Stimulated activated CD8-positive, alpha-beta memory T cell treated with anti-CD3 and anti-CD28 coated beads, Interleukin-15, amount 100 ng/mL, for 4 hours (primary cell): ENCODE measurements around the gene CYGB.
"Not testable (repeated sequence)": the region's sequence is repeated elsewhere in the genome, so short reads cannot be mapped to it uniquely, and the experiment has no call there.

Experiments used
- DNase-seq, 2 donors: peaks; one replicate each; pipeline ENCODE4 v3.0.0-alpha.2; 2020; ENCODE audit warnings: low read depth in 2 of 2

Gene CYGB

DNA sequence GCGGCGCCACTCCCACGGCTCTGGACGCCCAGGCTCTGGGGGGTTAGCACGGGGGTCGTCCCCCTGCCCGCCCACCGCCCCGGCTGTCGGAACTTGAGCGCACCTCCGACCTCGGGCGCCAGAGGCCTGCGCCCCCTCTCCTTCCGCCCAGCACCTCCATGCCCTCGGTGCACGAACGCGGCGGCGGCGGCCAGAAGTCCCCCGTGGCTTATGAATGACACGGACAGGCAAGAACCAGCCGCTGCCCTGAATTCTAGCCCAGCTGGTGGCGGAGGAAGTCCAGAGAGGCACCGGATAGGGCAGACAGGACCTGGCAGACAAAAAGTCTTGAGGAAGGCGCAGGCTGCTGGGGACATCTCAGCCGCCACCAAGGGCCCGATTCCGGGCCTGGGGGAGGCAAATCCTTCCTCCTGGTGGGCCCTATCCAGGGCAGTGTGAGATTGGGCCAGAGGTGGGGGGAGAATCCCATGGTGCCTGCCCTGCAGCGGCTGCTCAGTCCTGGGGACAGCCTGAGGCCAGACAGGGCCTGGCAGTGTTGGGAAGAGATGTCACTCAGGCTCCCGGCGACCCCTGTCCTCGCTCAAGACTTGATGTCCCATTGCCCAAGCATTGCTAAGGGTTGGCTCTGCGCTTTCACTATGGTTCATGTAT lies 897 bp upstream of the CYGB start:
- no peak for DNase-seq

DNA sequence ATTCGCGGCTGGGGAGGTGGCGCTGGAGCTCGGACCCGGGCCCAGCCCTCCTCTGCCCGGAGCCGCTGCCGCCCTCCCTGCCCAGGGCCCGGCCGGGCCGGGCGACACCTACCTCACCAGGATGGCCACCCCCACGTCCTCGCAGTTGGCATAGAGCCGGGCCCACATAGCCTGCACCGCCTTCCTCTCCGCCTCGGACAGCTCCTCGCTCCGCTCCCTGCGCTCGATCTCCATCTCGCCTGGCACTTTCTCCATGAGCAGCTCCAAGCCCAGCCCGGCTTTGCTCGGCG lies 276 bp downstream of the CYGB start:
- DNase-seq, result no peak

DNA sequence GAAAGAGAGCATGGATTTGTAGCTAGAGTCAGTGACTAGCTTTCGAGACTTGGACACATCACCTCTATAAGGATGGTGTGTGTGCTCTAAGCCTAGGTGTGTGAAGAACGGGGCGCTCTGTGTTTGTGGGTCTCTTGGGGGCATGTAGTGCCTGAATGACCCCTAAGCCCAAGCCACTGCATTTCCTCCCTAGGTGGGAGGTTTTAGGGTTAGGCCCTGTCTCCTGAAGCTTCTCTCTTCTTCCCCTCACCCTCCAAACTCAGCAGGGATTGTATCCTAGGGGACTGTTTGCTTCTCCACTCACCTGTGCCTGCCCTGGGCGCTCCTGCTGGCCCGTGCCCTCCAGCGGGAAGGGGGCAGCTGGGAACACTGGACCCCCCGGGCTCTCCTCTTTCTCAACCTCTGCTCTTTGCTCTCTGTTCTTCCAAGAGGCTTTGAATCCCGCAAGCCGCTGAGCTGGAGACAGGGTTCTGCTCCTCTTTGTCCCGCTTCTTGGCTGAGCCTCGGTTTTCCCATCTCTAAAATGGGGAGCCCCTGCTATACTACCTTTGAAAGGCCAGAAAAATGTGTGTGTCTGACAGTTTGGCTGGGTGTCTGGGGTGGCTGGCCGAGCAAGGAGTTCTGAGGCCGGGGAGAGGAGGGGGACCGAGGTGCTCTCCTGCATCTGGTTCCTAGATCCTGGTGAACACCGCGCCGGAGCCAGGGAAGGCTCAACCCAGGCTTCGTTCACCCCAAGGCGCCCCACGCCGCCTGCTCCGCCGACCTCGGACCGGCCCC lies 810 bp downstream of the CYGB start:
- no peak for DNase-seq

DNA sequence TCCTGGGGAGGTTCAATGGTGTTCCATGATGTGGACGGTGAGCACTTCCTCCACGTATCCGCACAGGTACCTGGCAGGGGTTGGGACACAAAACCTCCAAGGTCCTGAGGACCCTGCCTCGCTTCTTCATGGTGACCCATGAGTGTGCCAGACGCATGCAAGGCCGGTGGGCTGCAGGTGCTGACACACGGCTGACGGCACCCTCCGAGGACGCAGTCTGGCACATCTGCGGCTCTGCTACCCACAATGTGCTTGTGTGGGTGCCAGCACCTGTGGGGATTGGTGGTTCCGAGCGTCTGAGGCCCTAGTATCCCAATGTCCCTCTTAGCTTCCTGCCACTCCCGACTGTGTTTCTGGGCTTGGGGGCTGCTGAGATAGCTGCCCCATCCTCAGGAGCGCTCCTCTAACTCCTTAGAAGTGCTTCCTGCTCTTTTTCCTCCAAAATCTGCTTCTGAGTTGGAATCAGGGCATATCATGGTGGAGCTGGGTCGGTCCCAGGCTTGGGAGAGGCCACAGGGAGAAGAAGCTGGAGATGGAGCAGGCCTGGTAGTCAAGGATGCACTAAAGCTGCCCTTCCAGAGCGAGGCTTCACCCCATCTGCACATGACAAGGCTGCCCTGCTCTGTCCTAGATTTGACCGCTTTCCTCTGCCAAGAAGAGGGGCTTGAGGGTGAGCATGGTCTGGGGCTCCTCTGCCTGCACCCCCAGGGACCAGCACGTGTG lies 1.6 kb downstream of the CYGB start:
- DNase-seq, result no peak

DNA sequence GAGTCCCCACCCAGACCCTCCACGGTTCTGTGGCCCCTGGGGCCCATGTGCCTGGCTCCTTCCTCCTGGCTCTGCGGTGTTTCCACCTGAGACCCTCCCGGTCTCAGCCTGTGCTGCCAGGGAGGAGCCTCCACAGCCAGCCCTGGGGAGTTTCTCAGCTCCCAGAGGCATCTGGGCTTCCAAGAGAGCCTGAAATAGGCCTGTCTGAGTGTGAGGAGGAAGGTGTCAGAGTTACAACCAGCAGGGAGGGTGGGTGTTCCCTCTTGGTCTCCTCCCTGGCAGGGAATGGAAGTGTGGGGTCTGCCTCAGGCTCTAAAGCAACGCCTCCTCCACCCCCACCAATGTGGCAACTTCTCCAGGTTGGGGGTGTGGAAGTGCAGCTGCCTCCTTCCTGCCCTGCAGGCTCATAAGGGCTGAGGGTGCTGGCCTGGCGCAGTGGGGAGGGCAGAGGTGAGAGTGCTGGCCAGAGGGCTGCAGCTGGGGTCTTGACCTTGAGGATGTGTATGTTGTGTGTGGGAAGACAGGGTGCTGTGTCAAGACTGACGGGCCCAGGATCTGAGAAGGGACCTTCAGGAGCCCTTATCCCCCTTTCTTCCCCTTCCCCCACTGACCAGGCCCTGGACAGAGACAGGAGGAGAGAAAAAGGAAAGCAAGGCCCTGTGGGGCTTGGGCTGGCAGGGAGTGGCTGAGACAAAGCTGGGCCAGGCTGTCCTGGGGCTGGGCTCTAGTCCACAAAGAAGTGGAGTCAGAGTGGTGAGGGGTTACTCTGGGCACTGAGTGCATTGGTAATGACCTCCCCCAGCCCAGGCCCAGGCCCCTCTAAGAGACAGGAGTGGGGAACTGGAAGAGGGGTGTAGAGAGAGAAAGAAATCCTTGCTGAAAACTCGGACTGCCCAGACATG lies 2.4 kb downstream of the CYGB start:
- DNase-seq, result no peak

DNA sequence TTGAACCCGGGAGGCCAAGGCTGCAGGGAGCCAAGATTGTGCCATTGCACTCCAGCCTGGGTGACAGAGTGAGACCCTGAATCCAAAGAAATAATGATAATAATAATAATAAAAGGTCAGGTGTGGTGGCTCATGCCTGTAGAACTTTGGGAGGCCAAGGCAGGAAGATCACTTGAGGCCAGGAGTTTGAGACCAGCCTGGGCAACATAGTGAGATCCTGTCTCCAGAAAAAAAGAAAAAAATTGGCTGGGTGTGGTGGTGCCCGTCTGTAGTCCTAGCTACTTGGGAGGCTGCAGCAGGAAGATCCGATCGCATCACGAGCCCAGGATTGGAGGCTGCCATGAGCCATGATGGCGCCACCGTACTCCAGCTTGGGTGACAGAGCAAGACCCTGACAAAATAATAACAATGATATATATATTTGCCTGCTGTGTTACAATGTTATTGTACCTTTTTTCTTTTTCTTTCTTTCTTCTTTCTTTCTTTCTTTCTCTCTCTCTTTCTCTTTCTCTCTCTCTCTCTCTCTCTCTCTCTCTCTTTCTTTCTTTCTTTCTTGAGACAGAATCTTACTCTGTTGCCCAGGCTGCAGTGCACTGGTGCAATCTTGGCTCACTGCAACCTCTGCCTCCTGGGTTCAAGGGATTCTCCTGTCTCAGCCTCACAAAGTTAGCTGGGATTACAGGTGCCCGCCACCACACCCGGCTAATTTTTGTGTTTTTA lies 3.7 kb downstream of the CYGB start:
- not testable (repeated sequence) for DNase-seq

DNA sequence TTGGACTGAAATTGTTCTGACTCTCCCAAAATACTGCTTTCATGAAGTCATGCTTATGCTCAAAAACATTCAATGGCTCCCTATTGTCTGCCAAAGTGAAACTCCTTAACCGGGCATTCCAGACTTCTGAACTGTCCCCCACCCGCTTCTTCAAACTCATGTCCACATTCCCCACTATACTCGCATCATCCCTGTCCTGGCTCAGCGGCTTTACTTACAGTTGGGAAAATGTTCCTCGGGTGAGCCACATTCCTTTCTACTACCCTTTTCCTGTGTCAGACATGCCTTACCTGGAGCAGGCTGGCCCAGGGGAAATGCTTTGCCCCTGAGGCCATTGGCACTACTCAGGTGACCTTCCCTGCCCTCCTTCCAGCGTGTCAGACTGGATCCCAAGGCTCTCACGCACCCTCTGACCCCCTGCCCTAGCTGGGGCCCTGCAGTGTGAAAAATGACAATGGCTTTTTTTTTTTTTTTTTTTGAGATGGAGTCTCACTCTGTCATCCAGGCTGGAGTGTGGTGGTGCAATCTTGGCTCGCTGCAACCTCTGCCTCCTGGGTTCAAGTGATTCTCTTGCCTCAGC lies 5.3 kb downstream of the CYGB start:
- DNase-seq, result no peak

DNA sequence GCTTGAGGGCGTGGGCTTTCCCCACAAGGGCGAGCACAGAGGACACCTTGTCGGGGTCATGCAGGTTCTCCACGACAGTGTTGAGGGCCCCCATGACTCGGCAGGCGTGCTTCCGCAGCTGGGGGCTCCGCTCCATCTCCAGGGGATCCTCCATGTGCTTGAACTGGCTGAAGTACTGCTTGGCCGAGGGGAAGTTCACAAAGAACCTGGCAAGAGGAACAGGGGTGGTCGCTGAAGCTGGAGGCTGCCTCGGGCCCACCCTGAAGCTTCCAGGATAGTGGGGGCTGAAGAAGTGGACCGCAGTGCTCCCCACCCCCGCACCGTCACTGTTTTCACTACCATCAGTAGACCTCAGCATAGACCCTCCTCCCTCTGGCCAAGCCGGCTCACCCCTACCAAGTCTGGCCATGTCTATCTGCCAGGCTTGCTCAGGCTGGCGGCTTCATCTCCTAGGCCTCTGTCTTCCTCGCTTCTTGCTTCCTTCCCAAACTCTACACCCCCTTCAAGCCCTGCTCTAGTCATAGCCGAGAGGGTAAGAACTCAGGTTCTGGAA lies 5.9 kb downstream of the CYGB start:
- no peak for DNase-seq

DNA sequence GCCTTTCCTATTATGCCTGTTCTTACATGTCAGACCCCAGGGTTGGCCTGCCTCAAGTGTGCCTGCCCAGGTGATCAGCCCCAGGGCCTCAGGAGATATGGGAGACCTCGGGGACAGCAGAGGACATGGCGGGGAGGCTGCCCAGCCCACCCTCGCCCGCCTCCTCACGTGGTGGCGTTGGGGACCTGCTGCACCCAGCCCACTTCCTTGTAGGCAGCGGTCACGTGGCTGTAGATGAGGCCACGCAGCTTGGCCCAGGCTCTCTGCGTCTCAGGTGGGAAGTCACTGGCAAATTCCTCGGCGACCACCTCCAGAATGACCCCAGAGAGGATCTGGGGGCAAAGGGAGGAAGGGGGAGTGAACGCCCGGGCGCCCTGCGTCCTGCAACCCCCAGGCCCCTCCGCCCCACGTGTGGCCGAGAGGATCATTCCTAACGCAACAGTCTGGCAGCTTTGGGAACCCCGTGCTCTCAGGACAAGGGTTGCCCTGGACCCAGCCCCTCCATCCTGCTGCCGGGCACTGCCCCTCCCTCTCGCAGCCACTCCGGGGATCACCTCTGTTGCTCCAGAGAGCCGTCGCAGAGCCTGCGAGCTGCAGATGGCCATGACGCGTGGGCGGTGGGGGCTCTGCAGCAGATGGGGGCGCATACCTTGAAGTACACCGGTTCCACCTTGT lies 6.6 kb downstream of the CYGB start:
- DNase-seq, result no peak

DNA sequence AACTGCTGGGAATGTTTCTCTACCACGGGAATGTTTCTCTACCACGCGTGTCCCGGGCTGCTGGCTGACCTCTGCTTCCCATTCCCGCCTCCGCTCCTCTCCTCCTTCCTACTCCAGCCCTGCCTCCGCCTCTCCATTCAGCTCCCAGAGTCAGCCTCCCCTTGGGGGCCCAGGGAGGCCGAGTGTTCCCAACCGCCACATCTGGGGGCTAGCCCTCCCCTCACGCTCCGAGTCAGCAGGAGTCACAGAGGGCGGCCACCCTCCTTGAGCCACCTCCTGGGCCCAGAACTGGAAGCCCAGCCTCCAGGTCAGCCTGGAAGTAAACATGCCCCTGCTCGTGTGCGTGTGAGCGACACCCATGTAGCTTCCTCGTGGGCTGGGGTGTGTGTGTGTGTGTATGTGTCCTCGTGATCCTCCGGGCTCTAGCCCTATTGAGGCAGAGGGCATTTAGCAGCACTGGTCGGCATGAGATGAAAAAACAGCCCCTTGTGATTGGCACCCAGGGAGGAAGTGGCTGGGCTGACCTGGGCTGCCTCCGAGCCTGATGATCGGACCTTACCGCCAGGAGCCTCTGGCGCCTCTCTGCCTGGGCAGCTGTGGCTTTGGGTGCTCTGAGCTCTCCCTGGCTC lies 7.3 kb downstream of the CYGB start:
- no peak for DNase-seq

DNA sequence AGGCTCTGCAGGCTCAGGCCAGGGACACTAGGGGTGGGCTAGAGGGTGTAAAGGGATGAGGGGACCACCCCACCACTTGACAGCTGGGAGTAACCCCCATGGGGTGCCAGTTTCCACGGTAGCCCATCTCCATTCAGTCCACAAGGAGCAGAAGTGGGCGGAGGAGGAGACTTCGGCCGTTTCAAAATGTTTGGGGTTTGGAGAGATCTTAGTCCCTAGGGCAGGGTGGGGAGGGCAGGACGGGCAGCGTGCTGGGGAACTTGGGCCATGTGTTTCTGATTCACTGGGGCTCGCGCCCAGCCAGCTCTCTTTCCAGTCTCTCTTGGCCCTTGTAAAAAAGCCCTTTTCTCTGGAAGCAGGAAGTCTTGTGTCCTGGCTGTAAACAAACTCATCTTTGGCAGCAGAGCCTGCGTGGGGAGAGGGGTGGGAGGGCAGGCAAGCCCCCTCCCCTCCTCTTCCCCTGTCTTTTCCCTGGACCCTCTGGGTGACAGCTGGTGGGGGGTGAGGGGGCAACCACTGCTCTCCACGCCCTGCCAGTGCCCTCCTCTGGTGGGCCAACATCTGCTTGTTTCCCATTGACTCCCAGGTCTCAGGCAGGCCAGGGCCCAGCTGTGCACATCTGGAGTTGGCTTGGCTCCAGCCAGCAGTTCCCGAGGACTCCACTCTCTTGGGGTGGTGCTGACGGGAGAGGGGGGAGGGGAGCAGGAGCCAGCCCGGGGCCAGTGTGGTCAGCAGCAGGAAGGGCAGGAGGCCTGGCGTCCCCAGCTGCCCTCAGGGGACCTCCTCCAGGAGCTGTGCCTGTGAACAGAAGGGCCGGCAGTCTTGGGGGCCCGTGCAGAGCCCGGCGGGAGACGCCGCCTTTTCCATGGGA lies 8.1 kb downstream of the CYGB start:
- DNase-seq, result no peak

DNA sequence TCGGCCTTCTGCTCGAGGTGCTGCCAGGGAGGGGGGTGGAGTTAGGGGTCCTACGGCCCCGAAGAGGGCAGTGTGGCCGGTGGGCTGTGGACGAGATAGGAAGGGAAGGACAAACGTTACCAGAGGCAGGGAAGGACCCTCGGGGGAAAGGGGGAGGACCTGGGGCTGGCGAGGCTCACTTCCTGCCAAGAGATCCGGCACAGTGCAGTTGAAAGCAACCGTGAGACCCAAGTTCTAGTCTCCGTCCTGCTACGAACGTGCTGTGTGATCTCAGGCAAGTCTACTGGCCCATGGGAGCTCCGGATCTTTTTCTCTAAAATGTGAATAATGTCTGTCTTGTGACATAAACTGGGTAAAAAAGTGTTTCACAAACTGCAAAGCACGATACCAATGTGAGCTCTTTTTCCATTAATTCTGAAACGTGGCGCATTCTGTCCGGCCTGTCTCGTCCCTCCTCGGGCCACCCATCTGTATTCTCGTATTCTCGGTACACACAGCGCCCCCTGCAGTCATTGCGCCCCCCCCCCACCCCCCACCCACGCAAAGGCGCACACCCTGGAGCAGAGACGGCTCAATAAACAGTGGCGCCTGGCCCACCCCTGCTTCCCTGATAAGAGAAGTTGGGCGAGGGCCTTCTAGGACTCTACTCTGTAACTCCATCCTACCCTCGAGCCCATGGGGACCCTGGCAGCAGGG lies 8.8 kb downstream of the CYGB start:
- DNase-seq, result no peak

DNA sequence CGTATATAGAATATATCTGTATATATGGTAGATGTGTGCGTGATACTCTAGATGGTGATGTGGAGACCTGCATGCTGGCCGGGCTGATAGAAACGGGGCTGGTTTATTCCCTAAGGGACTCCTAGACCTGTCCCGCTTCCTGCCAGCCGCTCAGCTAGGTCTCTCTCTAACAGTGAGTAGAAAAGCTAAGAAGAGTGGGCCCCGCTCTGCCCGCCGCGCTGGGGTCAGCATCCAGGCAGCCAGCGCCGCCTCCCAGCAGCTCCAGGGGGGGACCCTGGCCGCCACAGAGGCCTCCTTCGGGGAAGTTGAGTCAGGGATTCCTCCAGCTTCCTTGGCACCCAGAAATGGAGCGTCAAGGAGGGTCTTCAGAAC lies 9.4 kb downstream of the CYGB start:
- DNase-seq, result no peak

DNA sequence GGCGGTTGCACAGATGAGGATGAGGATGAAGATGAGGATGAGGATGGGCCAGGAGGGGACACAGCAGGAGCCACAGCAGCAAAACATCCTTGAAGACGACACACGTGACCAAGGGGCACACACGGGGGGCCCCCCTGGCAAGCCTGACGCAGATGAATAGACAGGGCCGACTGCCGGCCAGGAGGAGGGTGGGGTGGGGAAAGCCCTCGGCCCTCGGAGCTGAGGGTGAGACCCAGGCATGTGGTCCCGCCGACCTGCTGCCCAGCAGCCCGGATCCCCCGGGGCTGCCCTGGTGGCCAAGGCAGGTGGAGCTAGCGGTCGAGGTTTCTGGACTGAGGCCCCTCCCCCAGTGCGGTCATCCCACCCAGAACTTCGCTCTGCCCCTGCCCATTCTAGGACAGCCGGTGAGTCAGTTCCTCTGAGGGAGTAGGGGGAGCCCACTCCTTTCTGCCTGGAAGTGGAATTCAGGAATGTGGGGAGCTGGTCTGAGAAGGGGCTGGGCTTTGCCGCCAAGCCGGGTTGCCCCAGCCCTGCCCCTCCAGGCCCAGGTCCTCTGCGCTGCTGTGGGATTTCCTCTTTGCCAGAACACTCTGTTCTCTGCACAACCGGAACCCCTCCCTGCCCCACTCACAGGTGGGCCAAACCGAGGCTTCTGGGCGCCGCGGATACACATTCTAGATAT lies 9.9 kb downstream of the CYGB start:
- DNase-seq, result no peak

DNA sequence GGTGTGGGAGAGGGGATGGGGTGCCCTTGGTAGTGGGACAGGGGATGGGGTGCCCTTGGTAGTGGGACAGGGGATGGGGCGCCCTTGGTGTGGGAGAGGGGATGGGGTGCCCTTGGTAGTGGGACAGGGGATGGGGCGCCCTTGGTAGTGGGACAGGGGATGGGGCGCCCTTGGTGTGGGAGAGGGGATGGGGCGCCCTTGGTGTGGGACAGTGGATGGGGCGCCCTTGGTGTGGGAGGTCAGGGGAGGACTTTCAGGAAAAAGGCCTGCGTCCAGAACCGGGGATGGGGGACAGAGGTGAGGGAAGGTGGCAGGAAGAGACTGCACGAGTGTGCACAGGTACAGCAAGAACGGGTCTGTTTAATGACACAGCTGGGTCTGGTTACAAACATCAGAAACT lies 10.5 kb downstream of the CYGB start:
- DNase-seq, result not testable (repeated sequence)

DNA sequence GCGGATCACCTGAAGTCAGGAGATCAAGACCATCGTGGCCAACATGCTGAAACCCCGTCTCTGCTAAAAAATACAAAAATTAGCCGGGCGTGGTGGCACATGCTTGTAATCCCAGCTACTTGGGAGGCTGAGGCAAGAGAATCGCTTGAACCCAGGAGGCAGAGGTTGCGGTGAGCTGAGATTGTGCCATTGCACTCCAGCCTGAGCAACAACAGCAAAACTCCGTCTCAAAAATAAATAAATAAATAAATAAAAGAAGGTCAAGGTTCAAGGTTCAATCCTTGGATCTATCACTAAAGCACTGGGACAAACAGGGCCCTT lies 12.0 kb downstream of the CYGB start:
- DNase-seq, result not testable (repeated sequence)

DNA sequence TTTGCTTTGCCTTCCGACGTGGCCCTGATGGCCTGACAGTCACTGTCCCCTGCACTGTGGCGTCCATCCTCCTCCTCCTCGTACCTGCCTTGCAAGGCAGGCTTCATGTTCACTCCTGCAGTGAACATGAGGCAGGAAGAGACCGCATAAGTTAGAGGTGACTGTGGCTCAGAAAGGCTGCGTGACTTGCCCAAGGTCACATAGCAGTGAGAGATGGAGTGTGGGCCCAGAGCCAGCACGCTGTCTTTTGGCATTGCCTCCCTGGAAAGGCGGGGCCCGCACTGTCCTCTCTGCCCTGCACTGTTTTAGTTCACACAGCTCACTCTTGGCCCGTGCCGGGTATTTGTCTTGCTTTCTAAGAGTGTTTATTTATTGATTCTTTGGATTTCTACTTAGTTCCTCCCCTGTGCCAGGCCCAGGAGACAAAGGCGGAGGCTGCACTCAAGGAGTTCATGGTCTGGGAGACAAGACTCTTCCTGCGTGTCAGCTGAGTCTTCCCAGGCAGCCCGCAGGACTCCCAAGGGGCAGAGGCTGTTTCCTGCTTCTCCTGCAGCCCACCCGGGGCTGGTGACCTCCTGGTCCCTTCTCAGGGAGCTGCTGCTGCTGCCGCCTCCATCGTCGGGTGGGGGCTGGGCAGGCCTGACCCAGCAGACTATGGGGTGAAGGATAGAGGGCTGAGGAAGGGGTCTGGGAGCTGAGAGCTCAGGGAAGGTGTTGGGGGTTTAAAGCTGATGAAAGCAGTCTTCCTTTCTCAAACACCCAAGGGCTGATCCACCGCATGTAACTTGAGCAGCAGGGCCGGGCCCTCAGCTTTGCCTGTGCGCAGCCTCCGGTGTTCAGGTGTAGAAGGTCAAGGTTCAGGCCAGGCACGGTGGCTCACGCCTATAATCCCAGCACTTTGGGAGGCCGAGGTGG lies 12.7 kb downstream of the CYGB start:
- no peak for DNase-seq
